Liver (tissue), 3 donors: ENCODE results near the gene STK36.

Source experiments
- FOXA1 ChIP-seq: IDR thresholded peaks from 2 replicates; pipeline ENCODE4 v1.6.1; 2016; ENCODE audit warnings: antibody characterized with exemption
- FOXA2 ChIP-seq: IDR thresholded peaks from 2 replicates; pipeline ENCODE4 v1.6.1; 2016; ENCODE audit warnings: antibody characterized with exemption
- GABPA ChIP-seq, 2 donors: IDR thresholded peaks in 1 of 2; conservative IDR thresholded peaks in 1 of 2; 2 replicates each; pipeline ENCODE4 v1.6.1; 2016; ENCODE audit warnings: antibody characterized with exemption in 2 of 2, mild to moderate bottlenecking in 1 of 2, moderate library complexity in 1 of 2
- JUND ChIP-seq, 2 donors: IDR thresholded peaks; 2 replicates each; pipeline ENCODE4 v1.6.1; 2016; ENCODE audit warnings: antibody characterized with exemption in 2 of 2
- MAX ChIP-seq: IDR thresholded peaks from 2 replicates; pipeline ENCODE4 v1.6.1; 2016; ENCODE audit warnings: antibody characterized with exemption
- RAD21 ChIP-seq, 2 donors: IDR thresholded peaks; 2 replicates each; pipeline ENCODE4 v1.6.1; 2016; ENCODE audit warnings: antibody characterized with exemption in 2 of 2, mild to moderate bottlenecking in 2 of 2
- REST ChIP-seq: IDR thresholded peaks from 2 replicates; pipeline ENCODE4 v1.6.1; 2016; ENCODE audit warnings: antibody characterized with exemption, mild to moderate bottlenecking
- SP1 ChIP-seq: IDR thresholded peaks from 2 replicates; pipeline ENCODE4 v1.6.1; 2018; ENCODE audit warnings: antibody characterized with exemption, mild to moderate bottlenecking
- TAF1 ChIP-seq: conservative IDR thresholded peaks from 2 replicates; pipeline ENCODE4 v1.6.1; 2016; ENCODE audit warnings: antibody characterized with exemption, mild to moderate bottlenecking
- YY1 ChIP-seq: IDR thresholded peaks from 2 replicates; pipeline ENCODE4 v1.6.1; 2016; ENCODE audit warnings: antibody characterized with exemption, mild to moderate bottlenecking
- TF ChIP-seq, protein P1 (sequence below): fragments of 150-350 bp; IDR thresholded peaks from 2 replicates; pipeline ENCODE4 v1.5.1; 2017; ENCODE audit warnings: improper control_type of control experiment, low read depth, low read length; ENCODE audit not compliant: missing input control
- donor health status: healthy.
- donor health status: healthy.

- TF ChIP-seq, protein P1, sequence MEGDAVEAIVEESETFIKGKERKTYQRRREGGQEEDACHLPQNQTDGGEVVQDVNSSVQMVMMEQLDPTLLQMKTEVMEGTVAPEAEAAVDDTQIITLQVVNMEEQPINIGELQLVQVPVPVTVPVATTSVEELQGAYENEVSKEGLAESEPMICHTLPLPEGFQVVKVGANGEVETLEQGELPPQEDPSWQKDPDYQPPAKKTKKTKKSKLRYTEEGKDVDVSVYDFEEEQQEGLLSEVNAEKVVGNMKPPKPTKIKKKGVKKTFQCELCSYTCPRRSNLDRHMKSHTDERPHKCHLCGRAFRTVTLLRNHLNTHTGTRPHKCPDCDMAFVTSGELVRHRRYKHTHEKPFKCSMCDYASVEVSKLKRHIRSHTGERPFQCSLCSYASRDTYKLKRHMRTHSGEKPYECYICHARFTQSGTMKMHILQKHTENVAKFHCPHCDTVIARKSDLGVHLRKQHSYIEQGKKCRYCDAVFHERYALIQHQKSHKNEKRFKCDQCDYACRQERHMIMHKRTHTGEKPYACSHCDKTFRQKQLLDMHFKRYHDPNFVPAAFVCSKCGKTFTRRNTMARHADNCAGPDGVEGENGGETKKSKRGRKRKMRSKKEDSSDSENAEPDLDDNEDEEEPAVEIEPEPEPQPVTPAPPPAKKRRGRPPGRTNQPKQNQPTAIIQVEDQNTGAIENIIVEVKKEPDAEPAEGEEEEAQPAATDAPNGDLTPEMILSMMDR: no peak
- TF ChIP-seq FOXA2 (no peak), YY1 (no peak), SP1 (no peak), MAX (no peak), GABPA (IDR thresholded peaks at IDR 0.05 in 1 of 2, conservative IDR thresholded peaks at IDR 0.05 in 1 of 2) (no peak), TAF1 (no peak), RAD21 (IDR thresholded peaks at IDR 0.05) (no peak), FOXA1 (no peak), REST (no peak), JUND (IDR thresholded peaks at IDR 0.05) (no peak)
These were observed 71.2 kb downstream of the STK36 start for GRCh38 chr2:218743068-218743467.
